DLD1 (cell line): ENCODE results near the gene TFEB.

Experiments used
- in situ Hi-C: cut with HindIII; loops from 2 replicates; pipeline ENCODE4 v1.10.0; 2017; ENCODE audit warnings: low sequenced_read_pairs

The TFEB gene

GRCh38 chr6:41693281-41694240, 41.8 kb downstream of the TFEB start:
- in situ Hi-C loops: loop anchor here (10.0 kb wide), 1 partner anchor 279 kb away; no protein-coding TSS in a partner anchor

DNA sequence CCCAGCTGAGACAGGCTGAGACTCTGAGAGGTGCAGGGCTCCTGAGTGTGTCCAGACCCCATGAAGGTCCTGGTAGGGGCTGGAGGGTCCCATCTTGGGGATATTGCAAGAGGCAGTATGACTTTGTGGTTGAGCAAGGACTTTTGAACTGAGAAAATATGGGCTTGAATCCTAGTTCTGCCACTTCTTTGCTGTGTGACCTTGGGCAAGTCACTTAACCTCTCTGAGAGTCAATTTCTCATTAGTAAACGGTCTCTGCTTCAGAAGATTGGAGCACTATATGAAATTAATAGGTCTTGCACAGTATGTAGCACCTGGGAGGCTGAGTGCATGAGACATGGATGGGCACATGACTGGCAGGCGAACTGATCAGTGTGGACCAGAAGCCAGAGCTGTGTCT, 42.7 kb downstream of the TFEB start:
- in situ Hi-C loops: loop anchor here (10.0 kb wide), 1 partner anchor 278 kb away; no protein-coding TSS in a partner anchor

- in situ Hi-C loops: loop anchor here (10.0 kb wide), 1 partner anchor 277 kb away; no protein-coding TSS in a partner anchor
Measured at GRCh38 chr6:41692080-41692675, 43.2 kb downstream of the TFEB start.

DNA sequence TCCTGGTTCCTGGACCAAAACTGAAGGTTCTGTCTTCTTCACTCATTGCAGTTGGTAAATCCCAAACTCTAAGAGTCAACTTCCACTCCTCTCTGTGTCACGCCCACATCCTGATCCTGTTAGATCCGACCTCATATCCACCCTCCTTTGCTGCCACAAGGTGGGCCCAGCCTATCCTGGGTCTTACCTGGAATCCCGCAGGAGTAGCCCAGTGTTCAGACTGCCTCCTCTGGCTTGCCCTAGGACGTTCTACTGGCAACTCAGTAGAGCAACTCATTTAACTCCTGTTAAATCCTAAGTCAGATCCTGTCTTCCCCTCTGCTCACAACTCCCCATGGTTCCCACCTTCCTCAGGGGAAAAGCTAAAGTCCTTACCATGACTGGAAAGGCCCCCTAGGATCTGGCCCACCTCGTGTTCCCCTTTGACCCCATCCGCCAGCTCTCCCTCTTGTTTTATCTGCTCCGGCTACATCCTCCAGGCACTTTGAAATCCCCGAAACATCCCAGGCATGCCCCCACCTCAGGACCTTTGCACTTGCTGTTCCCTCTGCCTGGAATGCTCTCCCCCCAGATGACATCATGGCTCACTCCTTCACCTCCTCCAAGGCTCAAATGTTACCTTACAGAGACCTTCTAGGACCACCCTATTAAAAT, 43.9 kb downstream of the TFEB start:
- in situ Hi-C loops: loop anchor here (10.0 kb wide), 1 partner anchor 277 kb away; no protein-coding TSS in a partner anchor

DNA sequence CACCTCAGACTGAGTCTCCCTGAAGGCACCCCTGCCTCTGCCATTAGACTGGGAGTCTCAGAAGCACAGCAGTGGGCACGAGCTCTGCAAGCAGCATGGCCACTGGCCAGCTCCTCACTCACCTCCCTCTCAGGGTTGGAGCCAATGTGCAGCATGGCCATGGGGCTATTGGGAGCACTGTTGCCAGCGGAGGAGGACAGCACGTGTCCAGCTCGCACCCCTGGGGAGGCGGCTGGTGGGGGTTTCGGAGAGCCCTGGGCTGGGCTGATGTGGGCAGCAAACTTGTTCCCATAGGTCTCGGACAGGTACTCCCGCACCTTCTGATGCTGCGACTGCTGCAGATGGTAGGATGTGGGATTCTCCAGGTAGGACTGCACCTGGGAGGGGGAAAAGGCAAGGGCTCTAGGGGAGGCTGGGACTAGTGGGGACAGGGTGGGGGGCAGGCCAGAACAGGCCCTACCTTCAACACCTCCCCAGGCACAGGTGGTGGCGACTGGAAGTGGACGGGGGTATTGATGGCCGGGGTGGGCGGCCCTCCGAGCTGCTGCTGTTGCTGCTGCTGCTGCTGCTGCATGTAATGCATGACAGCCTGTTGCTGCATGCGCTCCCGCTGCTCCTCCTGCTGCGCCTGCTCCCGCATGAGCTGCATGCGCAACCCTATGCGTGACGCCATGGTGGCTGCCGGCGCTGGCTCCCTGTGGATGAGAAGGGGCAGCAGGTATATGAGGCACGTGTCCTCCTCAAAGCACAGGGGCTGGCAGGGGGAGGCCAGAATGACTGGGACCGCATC, 44.7 kb downstream of the TFEB start:
- in situ Hi-C loops: loop anchor here (10.0 kb wide), 1 partner anchor 276 kb away; no protein-coding TSS in a partner anchor

DNA sequence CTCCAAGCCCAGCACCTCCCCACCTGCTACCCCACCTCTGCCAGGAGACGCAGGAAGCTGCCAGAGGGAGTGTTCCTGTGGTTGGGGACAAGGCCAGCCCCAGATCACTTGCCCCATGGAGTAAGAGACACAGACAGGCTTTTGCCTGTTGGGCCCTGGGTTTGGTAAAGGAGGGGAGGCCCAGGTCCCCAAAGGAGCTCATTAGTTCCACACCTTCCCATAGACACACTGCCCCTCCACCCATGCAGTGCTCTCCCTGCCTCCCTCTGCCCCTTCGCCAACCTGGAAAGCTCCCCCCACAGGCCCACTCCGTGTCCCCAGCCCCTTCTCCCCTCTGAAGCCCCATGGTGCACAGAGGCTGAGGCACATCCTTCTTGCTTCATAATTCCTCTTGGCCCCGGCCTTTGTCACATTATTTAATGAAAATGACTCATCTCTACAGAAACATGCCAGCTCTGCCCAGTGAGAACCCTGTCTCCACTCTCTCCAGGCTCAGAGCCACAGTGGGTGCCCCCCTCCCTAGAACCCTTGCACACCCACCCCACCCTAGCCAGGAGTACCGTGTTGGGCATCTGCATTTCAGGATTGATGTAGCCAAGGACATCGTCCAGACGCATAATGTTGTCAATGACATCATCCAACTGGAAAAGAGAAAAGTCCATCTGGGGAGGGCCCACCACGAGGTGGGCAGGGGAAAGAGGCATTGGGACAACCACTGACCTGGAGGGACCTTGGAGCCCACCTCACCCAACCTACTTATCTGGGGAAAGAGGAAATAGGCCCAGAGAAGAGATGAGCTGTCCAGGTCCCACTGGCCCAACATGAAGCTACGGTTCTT, 46.0 kb downstream of the TFEB start:
- in situ Hi-C loops: loop anchor here (10.0 kb wide), 1 partner anchor 275 kb away; no protein-coding TSS in a partner anchor

DNA sequence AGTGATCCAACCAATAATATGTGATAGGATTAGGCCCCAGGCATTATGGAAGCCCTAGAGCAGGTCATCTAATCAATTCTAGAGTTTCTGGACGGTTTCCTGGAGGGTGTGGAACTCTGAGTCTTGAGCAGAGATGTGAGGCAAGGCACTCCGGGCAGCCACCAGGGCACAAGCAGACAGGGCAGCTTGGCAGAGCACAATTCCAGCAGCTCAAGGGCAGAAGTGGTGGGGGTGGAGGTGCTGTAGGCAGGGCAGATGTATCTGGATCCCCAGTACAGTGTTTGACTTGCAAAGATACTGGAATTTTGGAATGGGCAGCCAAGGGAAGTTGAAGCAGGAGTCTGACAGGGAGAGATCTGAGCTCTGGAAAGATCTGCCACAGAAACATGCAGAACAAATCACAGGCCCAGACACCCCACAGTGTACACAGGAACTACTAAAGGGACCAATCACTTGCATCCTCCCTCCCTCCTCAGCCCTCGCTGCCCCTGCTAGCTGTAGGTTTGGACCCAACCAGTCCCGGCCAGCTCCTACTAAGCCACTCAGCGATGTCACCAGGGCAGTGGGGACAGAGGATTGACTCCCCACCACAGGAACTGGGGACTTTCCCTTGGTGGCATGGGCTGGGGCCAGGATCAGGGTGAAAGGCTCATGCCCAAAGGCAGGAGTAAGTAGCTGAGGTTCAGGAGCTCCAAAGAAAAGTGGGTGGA, 47.0 kb downstream of the TFEB start:
- in situ Hi-C loops: no loop called here

DNA sequence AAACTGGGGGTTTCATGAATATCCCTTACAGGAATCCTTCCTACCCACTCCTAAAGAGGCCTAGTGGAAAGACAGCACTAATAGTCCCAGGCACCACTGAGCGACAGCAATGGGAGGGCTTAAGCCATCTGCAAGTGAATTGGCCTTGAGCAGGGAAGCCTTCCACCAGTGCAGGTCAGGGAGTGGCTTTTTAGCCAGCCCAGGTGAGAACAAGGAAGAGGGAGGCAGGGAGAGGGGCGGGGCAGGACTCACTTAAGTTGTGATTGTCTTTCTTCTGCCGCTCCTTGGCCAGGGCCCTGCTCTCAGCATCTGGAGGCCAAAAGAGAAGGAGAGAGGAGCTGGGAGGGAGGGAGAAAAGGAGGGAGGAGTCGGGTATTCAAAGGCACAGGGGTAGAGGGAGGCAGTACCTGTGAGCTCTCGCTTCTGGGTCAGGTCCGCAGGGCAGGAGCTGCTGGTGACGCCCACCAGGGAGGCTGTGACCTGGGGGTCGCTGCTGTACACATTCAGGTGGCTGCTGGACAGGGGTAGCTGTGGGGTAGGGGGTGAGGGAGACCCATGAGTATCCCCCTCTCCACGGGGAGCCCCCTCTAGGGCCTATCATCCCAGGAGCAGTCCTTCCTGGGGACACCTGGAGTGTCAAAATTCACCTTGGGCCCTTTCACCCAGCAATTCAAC, 47.8 kb downstream of the TFEB start:
- in situ Hi-C loops: no loop called here

- in situ Hi-C loops: no loop called here
Measured at GRCh38 chr6:41685641-41686380, 49.6 kb downstream of the TFEB start.

DNA sequence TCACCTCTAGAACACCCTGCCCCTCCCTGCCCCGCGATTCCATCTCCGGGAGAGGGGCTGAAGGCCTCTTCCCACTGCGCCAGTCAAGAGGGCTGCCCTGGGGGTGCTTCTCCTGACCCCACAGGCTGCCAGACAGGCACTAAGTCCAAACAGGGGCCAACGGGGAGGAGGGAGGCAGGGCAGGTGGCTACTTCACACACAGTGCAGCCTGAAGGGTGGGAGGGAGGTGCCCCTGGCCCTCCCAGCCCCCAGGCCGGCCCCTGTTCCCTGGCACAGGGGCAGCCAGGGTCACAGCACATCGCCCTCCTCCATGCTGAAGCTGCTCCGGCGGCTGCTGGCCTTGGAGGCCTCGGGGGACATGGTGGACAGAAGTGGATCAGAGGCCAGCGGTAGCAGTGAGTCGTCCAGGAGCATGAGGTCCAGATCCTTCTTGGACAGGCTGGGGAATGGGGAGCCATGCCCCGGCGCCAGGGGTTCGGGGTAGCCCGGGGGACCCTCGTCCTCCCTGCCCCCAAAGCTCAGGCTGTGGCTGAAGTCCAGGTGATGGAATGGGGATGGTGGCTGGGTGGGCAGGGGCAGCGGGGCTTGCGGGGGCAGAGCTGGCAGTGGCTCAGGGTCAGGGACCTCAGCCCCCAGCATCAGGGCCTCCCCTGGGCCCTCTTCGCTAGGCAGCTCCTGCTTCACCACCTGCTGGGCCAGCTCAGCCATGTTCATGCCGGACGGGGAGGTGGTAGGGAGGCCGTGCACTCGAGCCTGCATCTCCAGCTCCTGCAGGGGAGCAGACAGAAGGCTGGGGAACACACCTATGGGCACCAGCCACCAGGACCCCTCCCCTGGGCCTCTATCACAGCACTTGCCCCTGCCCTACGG, 50.9 kb downstream of the TFEB start:
- in situ Hi-C loops: no loop called here

- in situ Hi-C loops: no loop called here
Measured at GRCh38 chr6:41683523-41684310, 51.7 kb downstream of the TFEB start.

- in situ Hi-C loops: no loop called here
Measured at GRCh38 chr6:41683273-41683522, 52.2 kb downstream of the TFEB start.

DNA sequence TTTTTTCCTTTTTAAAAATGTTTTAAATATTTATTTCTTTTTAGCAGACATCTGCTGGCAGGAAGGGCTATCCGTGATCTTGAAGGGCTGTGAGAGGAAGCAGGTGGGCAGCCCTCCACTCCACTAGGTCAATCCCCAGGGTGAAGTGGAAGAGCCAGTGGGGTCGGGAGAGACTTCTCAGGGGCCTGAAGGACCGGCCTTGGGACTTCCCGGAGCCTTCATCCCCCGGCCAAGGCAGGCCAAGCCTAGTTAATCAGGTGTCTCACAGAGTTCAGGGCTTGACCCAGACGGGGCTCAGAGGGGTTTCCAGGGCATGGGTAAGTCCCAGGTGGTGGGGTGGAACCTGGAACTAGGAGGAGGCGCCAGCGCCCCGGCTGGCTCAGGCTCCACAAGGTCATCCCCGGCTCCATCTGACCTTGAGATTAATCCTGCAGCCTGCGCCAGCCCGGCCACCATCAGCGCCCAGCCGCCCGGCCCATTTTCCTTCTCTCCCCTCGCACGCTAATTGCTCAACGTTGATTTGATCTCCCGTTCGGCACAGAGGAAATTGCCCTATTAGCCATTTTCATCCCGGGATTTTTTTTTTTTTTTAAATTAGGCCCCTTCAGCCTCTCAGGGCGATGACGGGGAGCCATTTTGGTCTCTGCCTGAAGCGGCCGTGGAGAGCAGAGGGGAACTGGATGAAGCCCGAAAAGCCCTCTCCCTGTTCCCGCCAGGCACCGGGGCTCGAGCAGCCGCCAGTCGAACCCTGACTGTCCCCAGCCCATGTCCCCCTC, 52.7 kb downstream of the TFEB start:
- in situ Hi-C loops: no loop called here

GRCh38 chr6:41682056-41682477, 53.3 kb downstream of the TFEB start:
- in situ Hi-C loops: no loop called here

GRCh38 chr6:41680182-41680965, 55.0 kb downstream of the TFEB start:
- in situ Hi-C loops: no loop called here
